Fibroblast of peridontal ligament (primary cell): ENCODE results near the gene ADGRD1.

Experiments used
- DNase-seq: peaks from one replicate; pipeline ENCODE4 v3.0.0-alpha.2; 2010; ENCODE audit errors: extremely low read depth

The ADGRD1 gene

DNA sequence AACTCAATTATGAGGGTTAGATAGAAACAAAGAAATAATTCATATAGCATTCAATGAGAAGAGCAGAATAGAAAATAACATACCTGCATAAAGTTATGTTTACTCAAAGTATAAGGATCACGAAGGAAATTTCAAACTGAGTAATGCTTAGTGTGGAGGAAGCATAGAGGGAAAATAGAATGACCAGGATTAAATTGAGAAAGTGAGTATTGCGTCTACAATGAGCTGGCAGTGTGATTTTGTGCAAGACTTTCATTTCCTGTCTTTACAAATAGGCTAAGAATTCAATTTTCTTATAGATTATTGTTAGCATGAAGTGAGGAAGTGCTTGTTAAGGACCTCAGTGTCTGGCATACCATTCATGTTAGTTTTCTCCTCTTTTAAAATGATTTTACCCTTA is 12.0 kb downstream of the ADGRD1 start:
- no peak for DNase-seq

DNA sequence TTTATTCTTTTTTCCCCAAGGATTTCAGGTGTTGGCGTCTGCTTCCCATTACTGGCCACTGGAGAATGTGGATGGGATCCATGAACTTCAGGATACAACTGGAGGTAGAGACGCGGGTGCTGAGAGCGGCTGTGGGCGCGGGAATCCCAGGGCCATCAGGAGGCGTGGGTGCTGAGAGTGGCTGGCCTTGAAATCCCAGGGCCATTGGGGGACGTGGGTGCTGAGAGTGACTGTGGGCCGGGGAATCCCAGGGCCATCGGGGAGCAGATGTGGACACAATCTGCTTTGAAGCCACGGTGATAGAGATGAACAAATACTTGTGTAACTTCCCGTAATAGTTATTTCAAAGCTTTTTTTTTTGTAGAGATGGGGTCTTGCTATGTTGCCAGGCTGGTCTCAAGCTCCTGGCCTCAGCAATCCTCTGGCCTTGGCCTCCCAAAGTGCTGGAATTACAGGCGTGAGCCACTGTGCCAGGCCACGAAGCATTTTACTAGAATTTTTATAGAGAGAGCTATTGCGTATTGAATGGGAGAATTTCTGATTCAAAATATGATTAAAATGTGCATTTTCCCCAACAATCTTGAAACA is 12.8 kb downstream of the ADGRD1 start:
- DNase-seq = no peak

DNA sequence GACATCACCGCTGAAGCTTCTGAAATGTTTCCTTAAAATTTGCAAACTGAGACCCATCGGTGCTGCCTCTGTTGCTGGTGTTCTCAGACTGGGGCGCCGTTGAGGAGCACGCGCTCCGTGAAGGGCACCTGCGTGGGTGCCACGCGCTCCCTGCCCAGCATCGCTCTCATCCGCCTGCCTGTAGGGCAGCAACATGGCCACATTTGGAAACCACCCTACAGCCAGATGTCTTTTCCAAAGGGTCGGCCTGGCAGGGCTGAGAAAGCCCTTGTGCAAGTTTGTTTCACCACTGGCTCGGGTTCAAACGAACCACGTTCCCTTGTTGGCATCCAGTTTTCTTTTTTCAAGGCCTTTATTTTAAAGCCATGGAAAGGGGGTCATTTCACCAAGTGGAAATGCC is 13.9 kb downstream of the ADGRD1 start:
- no peak for DNase-seq

DNA sequence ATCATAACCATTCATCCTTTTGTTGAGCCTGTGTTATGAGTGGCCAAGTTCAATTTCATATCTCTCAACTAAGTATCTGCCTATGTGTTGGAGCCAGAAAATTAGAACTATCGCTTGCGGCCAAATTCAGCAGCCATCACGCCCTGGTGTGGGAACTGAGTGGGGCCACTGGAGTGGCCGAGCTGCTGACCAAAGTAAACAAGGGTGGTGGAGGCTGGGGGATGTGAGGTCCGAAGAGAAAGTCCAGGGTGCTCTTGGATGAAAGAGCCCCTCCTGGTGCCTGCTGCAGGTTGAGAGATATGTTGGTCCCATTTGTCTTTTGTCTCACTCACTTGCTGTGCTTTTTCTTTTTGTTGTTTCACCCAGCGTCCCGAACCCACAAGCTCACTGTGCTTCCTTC is 14.9 kb downstream of the ADGRD1 start:
- no peak for DNase-seq

DNA sequence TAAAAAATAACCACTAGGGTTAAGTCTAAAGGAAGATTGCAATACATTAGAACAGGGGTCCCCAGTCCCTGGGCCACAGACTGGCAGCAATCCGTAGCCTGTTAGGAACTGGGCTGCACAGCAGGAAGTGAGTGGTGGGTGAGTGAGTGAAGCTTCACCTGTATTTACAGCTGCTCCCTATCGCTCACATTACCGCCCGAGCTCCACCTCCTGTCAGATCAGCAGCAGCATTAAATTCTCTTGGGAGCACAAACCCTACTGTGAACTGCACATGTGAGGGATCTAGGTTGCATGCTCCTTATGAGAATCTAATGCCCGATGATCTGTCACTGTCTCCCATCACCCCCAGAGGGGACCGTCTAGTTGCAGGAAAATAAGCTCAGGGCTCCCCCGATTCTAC is 15.5 kb downstream of the ADGRD1 start:
- DNase-seq = no peak

DNA sequence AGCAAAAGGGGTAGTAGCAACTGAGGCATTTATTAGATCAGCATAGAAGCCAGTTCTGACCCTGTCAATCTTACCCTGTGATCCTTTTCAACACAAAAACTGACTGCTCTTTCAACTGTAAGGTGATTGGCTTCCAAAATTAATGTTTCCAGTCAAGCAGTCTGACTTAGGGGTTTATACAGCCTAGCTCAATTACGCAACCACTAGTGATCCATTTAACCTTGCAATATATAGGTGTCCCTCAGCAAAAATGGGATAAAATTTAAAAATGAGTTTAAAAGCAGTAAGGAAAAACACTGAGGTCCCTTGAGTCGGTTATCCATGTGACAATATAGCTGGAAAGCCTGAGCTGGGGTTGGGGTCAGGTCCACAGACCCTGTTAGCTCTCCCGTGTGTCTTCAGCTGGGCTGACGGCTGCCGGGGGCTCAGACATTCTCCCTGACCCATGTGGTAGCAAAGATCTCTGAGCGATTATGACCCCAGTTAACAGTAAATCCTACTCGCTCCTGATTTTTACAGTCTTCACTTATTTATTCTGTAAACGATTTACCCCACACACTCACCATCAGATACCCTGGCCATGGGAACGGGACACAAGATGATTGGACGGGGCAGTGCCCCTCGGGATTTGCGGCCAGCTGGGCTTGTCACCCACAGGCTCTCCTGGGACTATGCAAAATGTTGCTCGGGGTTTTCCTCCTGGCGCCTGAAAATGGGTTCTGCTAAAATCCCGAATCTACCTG is 16.6 kb downstream of the ADGRD1 start:
- no peak for DNase-seq

DNA sequence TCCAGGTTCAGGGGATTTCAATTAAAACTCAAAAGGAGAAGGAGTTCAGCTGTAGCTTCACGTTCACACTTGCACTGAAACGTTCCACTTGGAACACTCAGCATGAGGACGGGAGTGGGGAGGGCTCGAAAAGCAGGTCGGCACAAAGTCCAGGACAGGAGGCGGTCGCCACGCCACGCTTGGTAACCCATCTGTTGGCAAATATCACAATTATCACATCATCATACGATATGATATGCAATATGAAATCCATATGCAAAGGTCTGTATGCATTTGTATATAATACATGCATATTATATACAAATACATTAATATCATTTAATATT is 17.2 kb downstream of the ADGRD1 start:
- DNase-seq = no peak

DNA sequence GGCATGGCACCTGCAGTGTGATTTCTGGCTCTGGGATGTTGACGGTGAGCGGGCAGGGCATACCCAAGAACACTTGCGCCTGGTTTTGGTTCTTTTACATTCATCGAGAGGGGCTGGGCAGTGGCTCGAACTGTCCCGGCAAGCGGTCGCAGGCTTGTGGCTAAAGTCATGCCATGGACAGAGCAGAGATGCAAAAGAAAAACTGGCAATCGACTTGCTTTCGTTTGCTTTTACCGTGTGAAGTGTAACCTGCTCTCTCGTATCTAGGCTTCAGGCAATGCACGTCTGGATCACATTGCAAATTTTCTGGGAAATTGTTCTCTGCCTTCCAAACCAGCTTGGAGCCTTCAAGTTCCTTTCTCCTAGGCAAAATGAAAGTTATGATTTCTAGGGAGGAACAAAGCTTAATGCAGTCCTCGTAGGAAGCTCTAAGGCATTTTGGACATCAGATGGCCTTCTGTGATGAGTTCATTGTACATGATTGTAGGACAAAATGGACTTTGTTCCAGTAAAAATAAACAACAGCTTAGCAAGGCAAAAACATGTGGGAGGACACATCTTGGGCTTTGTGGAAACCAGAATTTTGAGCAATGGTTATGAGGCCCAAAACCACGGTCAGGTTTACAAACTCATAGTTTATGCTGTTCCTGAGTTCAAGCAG is 18.3 kb downstream of the ADGRD1 start:
- no peak for DNase-seq

DNA sequence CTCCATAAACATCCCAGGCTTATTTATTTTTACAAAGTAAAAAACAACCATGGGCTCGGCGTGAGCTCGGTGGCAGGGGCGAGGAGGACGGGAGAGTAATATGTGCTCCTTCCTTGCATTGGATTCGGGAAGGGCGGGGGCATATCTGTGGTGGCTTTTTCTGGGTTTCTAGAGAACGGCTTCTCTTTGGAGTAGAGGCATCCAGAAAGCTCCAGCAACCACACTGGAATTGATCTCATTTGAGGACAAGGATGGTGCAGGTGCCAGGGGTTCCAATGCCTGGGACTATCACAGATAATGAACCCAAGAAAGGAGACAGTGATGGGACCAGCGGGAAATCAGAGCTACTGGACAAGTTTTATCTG is 18.9 kb downstream of the ADGRD1 start:
- DNase-seq = no peak

DNA sequence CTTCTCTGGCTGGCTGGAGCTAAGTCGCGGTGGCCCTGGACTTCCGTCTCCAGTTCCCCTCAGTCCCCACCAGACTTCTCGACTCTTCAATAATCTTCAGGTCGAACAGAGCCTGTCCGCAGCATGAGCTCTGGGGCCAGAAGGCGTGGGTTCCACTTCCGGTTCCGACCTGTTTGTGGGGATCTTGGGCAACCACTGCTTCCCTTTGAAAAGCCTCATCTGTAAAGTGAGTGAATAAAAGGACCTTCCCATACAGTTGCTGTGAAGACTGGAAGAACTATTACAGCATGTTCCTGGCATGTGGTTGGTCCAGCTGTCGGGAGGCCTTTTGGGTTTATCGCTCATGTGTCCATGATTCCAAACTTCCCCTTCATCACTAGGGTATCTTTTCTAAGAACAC is 19.4 kb downstream of the ADGRD1 start:
- no peak for DNase-seq

DNA sequence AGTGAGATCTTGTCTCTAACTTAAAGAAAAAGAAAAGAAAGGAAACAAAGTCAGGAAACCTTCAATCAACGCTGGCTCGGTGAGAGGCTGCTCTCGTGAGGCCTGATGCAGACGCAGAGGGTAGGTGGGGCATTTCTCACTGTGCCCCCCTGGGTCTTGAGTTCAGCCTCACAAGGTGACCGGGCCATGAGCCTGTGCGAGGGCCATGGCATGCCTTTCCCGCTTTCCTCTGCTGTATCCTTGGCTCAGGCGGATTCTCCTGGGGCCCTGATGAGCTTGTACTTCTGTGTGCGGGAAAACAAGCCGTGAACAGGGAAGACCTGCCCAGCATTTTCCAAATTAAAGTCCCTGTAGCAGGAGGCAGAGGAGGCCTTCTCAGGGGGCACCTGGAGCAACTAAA is 20.2 kb downstream of the ADGRD1 start:
- no peak for DNase-seq

DNA sequence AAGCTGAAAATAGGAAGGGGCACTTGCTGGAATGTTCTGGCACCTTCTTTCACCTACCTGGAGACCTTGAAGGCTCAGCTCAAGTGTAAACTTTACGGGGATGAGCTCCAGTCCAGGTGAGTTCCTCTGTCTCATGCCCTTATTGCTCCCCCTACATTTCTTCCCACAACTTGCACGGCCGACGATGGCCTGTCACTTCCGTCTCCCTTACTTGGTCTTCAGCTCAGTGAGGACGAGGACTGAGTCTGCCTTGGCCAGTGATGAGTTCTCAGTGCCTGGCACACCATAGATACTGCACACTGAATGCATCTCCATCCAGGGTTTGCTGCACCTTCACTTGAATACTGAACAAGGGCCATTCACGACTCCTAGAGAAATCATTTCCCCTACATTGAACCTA is 21.4 kb downstream of the ADGRD1 start:
- no peak for DNase-seq

DNA sequence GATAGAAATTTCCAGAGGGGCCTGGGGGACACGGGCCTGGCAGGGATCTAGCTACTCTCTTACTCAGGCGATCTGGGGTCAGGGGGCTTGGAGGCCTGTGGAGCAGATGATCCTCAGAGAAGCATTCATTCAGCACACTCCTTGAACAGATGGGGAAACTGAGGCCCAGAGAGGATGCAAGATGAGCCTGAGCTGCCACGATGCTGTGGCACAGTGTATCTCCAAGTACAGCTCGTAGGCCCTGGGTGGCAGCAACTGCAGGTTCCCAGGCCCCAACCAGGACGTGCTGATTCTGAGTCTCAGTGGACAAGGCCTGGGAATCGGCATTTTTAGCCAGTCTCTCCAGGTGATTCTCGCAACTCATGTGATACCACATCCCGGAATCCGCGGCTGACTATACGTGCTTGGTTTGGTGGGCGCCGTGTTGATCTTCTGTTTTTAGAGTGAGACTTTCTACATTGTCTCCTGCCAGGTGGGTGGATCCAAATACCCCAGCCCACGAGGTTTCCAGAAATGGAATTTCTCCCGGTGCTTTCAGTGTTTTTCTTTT is 22.5 kb downstream of the ADGRD1 start:
- DNase-seq = no peak

DNA sequence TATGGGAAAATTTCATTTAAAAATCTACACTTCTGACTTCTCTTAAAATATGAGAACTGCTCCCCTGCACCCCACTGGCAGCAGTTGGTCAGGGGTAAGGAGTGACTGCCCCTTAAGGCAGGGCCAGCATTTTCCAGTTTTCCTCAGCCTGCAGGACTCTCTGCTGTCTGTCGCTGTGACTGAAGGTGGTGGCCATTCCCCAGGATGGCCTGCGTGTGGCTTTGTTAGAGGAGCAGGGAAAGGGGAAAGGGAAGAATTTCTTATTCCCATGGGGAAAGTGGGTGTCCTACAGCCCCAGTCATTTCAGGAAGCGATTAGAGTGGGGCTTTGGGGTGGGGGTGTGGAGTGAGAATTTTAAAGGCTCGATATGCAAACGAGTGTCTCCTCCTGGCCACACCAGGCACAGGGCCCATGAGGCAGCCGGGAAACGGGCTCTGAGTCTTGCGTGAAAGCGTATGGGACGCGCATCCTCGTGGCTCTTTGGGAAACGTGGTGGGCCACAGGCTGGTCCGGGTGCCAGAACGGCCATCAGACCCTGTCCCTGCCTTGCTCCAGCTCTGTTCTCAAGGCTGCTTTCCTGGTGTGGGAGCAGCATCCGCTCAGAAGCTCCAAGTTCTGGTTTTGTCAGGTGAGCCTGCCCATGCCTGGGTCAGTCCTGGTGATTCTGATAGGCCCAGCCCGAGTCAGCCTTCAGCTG is 23.5 kb downstream of the ADGRD1 start:
- DNase-seq = no peak

DNA sequence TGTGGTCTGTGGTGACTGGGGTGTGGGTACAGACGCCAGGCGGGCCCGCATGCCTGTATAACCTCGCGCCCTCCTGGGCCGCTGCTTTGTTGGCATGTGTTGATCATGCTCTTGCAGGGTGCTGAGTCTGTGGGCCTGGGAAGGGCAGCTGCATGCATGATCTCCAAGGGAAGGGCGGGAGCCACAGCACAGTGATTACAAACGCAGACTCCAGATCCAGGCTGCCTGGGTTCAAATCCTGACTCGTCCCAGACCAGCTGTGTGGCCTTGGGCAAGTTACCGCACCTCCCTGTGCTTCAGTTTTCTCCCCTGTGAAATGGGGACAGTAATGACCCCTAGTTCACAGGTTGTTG is 24.0 kb downstream of the ADGRD1 start:
- no peak for DNase-seq

DNA sequence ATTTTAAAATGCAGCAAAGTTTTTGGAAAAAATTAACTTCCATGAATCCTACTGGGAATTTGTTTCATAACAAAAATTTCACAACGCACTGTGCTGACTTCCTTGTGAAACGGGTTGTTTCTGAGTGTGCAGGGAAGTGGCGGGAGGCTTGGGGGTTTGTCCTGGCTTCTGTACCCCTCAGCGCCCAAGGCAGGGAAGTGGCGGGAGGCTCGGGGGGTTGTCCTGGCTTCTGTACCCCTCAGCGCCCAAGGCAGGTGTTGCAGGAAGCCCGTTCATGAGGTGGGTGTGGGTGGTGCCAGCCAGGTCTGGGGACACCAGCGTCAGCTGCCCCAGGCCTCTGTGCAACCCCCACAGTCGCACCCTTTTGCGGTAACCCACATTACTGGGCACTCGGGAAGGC is 25.1 kb downstream of the ADGRD1 start:
- no peak for DNase-seq

DNA sequence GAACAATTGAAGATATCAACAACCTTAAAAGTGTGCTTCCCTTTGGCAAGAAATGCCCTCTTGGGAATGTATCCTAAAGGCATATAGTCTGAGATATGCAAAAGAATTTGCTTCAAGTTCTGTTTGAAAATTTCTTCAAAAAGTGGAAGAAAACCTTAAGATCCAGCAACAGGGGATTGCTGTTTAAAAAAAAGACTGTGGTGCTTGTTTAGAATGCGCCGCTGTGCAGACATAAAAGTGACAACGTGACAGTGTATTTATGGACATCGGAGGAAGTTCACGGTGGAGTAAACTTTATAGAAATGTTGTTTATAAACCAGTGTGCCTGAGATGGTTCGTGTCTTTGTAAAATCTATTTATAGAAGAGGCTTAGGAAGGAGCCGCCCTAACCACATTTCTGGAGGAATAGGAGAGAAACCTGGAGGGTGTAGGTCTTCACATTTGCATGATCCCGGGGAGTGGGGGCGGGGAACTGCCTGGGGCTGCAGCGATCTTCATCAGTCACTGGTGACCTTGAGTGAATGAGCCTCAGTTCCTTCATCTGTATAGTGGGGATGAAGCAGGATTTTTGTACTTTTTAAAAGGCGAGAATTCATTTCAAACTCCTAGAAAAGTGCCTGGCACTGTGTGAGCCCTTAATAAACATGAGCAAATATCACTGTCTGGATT is 27.5 kb downstream of the ADGRD1 start:
- DNase-seq = no peak

DNA sequence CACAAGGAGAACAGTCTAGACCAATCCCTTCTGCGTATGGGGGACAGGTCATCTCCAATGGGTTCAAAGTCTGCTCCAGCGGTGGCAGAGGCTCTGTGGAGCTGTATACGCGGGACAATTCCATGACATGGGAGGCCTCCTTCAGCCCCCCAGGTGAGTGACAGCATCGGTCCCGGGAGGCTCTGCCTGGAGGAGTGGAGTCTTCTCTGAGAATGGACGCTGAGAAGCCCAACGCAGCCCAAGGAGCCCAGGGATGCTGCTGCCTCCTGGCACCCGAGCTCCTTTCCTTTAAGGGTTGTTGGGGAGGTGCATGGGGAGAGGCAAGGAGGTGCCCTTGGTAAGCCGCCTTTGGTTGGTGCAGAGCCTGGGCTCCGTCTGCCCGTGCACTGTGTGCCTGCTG is 28.2 kb downstream of the ADGRD1 start:
- DNase-seq = no peak

DNA sequence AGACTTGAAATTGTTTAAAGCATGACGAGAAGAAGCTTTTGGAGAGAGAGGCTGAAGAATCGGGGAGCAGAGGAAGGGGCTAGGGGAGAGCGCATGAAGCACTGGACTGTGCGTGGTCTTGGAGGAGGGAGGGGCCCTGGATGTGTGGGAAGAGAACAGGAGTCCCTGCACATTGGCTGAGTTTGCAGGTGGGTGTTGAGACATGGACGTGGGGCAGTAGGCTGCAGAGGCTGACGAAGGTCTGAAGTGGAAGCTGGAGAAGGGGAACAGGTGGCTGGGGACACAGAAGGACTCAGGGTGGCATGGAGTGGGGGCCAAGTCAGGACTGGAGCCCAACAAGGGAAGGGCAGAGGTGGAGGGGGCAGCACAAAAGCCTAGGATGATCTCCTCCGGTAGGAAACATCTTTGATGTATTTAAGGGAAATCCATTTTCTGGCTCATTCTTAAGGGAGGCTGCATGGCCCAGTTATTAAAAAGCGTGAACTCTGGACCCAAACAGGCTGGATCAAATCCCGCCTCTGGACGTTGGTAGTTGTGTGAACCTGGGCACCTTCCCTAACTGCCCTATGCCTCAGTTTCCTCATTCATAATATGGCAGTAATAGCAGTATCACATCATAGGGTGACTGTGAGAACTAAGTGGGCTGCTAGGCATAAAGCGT is 29.0 kb downstream of the ADGRD1 start:
- DNase-seq = no peak

DNA sequence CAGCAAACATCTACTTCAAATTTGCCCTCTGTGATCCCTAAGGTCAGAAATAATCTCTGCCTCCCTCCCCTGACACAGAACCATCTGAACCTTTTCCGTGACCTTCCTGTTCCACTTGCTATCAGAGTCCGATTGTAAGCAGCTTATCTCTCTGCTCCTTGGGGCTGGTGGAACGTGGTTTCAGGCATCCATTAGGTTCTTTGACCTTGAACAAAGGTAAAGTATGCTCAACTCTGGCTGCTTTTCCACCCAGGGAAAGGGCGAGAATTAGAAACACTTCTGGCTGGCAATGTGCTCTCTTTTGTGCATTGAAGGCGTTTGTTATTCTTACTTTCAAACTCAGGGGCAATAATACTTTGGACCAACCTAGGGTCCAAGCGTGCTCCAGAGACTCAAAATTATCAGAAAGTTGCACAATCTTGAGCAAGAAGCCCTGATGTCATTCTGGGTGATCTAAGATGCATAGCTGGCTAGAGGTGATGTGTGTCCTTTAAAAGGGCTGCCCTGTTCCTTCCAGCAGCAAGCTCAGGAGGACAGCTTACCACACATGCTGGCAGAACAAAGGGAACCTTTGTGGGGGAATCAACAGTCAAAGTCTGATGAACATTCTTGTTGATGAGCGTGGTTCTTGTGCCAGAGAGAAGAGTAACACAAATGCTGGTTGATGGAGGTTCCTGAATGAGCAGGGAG is 29.8 kb downstream of the ADGRD1 start:
- DNase-seq = no peak
